ENCODE data around the gene GLI3.
"Not testable (repeated sequence)": the region's sequence is repeated elsewhere in the genome, so short reads cannot be mapped to it uniquely, and the experiment has no call there.

GLI3 gene

DNA sequence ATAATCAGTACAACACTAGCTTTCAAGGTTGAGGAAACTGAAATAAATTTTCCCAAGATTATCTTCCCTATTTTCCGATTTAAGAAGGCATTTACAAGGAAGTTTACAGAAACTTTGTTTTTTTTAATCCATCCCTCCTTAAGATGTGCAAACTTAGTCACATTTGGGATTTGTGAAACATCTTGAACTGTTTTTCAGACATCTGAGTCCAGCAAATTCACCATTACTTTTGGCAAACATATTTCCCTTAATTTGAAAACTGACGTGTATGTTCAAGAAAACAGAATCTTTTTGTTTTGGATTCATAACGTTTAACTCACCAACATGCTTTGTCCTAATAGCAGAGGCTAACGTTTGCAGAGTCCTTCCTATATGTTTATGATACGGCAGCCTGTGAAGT, 19.5 kb downstream of the GLI3 start:
- DNase-seq: no peak
- intact Hi-C loops (cut with DNase I): no loop called here

DNA sequence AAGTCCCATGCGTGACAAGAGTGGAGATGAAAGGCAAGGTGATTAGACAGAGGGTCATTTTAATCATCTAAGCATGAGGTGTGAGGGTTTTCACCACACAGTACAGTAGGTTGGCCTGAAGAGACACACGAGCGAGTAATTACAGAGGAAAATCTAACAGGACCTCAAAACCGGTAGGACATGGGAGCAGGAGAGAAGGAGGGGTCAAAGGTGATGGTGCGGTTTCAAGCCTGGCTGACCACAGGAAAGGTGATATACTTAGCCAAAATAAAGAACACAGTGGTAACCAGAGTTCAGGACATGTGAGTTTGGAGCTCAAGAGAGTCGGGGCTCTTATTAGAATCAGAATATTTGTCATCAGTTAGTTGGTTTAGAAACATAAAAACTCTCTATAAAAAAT, 20.0 kb downstream of the GLI3 start:
- intact Hi-C loops (cut with DNase I): no loop called here
- DNase-seq: no peak

- intact Hi-C loops (cut with DNase I): no loop called here
These were observed 22.8 kb downstream of the GLI3 start for GRCh38 chr7:42214060-42214679.

GRCh38 chr7:42213093-42213492, 23.9 kb downstream of the GLI3 start:
- DNase-seq: no peak
- intact Hi-C loops (cut with DNase I): no loop called here

More at GRCh38 chr7:42214060-42214679, 22.8 kb downstream of the GLI3 start:
- DNase-seq: no peak

- intact Hi-C loops (cut with DNase I): no loop called here
- no peak for DNase-seq
These were observed 24.4 kb downstream of the GLI3 start for GRCh38 chr7:42212541-42213090.

- no peak for DNase-seq
- intact Hi-C loops (cut with DNase I): no loop called here
These were observed 25.1 kb downstream of the GLI3 start for GRCh38 chr7:42211938-42212337.

- intact Hi-C loops (cut with DNase I): no loop called here
These were observed 26.2 kb downstream of the GLI3 start for GRCh38 chr7:42210779-42211178.

GRCh38 chr7:42210333-42210732, 26.7 kb downstream of the GLI3 start:
- intact Hi-C loops (cut with DNase I): no loop called here

More at GRCh38 chr7:42210779-42211178, 26.2 kb downstream of the GLI3 start:
- no peak for DNase-seq

GRCh38 chr7:42209085-42209484, 27.9 kb downstream of the GLI3 start:
- intact Hi-C loops (cut with DNase I); DNase-seq: not testable (repeated sequence)

More at GRCh38 chr7:42210333-42210732, 26.7 kb downstream of the GLI3 start:
- no peak for DNase-seq

GRCh38 chr7:42208572-42208971, 28.4 kb downstream of the GLI3 start:
- DNase-seq: no peak
- intact Hi-C loops (cut with DNase I): no loop called here

DNA sequence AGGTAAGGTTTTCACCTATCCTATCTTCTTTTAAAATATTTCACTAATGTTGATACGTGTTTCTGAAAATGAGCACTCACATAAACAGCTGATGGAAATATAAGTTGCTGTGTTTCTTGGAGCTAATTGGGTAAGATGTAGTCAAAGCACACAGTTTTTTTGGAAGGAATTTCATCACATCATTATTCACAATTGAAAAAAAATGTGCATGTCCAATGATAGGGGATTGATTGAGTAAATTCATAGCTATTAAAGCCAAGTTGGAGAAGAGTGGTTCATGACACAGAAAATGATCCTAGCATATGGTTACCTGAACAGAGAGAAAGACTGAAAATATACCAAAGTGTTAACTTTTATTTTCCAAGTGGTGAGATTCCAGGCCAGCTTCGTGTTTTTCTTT, 29.6 kb downstream of the GLI3 start:
- intact Hi-C loops (cut with DNase I): no loop called here
- no peak for DNase-seq

DNA sequence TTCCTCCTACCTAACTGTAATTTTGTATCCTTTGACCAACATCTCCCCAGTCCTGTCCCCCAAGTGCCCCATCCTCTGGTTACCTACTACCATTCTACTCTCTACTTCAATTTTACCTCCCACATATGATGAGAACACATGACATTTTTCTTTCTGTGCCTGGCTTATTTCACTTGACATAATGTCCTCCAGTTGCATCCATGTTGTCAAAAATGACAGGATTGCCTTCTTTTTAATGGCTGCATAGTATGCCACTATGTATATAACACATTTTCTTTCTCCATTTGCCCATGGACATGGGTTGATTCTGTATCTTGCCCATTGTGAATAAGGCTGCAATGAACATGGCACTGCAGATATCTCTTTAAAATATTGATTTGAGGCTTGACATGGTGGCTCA, 33.7 kb downstream of the GLI3 start:
- DNase-seq: no peak
- intact Hi-C loops (cut with DNase I): no loop called here

- DNase-seq: no peak
- intact Hi-C loops (cut with DNase I): no loop called here
These were observed 34.4 kb downstream of the GLI3 start for GRCh38 chr7:42202601-42203000.

- intact Hi-C loops (cut with DNase I): no loop called here
- DNase-seq: no peak
These were observed 37.9 kb downstream of the GLI3 start for GRCh38 chr7:42198974-42199668.

DNA sequence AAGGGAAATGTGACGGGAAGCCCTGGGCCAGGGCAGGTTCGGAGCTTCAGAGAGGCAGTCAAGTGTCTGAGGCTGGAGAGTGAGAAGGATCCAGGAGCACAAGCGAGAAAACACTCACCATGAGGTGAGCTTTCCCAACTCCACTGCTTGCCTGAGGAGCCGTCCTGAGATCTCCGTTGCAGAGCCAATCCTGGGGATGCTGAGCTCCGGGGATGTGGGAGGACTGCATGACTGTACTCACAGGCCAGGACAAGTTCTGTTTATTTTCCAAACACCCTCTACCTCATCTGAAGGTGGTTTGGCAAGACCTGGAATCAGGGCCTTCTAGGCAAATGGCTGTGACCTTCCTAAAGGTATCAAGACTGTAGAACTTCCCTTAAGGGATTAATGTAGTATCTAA, 38.7 kb downstream of the GLI3 start:
- no peak for DNase-seq
- intact Hi-C loops (cut with DNase I): no loop called here

GRCh38 chr7:42197451-42197850, 39.6 kb downstream of the GLI3 start:
- no peak for DNase-seq

GRCh38 chr7:42194238-42194637, 42.8 kb downstream of the GLI3 start:
- peak in 1 of 42 donors; percentile 17 for DNase-seq
- intact Hi-C loops (cut with DNase I): no loop called here

More at GRCh38 chr7:42197451-42197850, 39.6 kb downstream of the GLI3 start:
- intact Hi-C loops (cut with DNase I): no loop called here

DNA sequence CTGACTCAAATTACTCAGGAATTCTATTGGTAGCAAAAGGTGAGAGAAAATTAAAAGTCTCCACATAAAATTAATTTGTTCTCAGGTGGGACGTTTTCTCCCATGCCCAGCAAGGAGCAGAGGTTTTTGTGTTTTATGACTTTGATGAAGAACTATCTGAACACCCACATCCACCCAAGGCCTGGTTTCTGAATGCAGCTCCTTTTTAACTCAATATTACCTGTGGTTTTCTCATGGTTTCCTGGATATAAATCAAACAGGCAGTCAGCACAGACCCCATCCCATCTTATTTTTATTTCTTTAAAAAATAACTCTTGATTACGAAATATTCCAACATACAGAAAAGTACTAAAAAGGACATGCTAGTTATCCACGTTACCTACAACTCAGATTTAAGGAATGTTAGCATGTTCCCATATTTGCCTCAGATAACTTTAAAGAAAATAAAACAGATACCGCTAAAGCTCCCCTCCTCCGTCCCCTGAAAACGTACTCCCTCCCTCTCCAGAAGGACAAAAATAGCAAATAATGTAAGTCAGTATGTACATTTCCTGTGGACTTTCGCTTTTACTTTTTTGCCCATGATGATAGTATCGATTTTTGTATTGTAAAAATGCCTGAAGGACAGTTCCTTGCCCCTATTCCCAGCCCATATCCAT, 43.4 kb downstream of the GLI3 start:
- DNase-seq: no peak
- intact Hi-C loops (cut with DNase I): no loop called here

DNA sequence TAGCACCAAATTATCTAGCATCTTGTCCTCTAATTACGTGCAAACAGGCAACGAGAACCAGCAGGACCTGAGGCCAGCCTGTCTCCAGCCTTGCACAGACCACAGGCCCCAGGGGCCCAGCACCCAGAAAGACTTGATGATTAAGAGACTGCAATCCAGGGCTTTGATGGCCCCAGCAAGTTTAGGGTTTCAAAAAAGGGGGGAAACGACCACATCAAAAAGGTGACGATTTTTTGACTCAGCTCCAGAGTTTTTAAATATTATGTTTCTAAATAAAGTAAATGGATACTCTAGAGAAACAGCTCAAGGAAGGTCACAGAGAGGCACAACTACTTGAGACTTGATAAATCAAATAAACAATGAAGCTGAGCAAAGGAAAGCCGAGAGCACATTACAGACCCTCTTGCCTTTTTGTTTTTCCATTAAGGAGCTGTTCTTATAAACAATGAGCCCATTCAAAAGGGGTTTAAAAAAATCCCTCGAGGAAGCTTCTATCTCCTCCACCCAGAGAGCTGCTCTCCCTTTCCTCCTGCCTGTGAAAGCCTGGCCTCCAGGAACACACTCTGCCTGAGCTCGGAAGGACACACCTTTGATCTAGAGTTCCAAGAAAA, 44.1 kb downstream of the GLI3 start:
- intact Hi-C loops (cut with DNase I): no loop called here
- DNase-seq: no peak

- intact Hi-C loops (cut with DNase I): no loop called here
- DNase-seq: no peak
These were observed 44.9 kb downstream of the GLI3 start for GRCh38 chr7:42192066-42192465.

Measured in head of caudate nucleus (tissue), 42 donors.